ENCODE measurements around the gene TMEM170B. TPM values are rescaled to one million over a fixed set of nuclear protein-coding genes. Genes with fewer than 3 reads are reported as not detected.

TMEM170B gene
- total RNA-seq, 1 donor, result 4.0 TPM

DNA sequence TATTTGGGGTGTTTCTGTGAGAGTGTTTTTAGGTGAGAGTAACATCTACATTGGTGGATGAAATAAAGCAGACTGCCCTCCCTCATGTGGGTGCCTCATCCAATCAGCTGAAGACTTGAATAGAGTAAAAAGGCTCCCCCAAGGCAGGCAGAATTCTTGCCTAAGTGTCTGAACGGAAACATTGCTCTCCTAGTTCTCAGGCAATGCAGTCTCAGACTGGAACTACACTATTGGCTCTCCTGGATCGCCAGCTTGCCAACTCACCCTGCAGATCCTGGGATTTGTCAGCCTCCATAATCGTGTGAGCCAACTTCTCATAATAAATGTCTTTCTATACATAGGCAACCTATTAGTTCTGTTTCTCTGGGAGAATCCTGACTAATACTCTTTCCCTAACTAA is 5.5 kb upstream of the TMEM170B start:
- no peaks in the 10 kb centered on the region for H3K9me3 ChIP-seq (ENCODE audit: low read depth, low read length)
- TF ChIP-seq, protein P1, sequence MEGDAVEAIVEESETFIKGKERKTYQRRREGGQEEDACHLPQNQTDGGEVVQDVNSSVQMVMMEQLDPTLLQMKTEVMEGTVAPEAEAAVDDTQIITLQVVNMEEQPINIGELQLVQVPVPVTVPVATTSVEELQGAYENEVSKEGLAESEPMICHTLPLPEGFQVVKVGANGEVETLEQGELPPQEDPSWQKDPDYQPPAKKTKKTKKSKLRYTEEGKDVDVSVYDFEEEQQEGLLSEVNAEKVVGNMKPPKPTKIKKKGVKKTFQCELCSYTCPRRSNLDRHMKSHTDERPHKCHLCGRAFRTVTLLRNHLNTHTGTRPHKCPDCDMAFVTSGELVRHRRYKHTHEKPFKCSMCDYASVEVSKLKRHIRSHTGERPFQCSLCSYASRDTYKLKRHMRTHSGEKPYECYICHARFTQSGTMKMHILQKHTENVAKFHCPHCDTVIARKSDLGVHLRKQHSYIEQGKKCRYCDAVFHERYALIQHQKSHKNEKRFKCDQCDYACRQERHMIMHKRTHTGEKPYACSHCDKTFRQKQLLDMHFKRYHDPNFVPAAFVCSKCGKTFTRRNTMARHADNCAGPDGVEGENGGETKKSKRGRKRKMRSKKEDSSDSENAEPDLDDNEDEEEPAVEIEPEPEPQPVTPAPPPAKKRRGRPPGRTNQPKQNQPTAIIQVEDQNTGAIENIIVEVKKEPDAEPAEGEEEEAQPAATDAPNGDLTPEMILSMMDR (IDR thresholded peaks at IDR 0.05; ENCODE audit: extremely low read depth, low read depth, low read length), result no peak
- H2AFZ ChIP-seq (ENCODE audit: low read length), result no peak overlapping the region
- no peaks in the 10 kb centered on the region for H3K27me3 ChIP-seq (ENCODE audit: insufficient read depth, low read length)
- no peak overlapping the region for H3K4me2 ChIP-seq (ENCODE audit: insufficient read depth, low read length)
- no peak overlapping the region for H3K27ac ChIP-seq (ENCODE audit: low read depth, low read length)
- DNase-seq (ENCODE audit: insufficient read length, low spot score, missing footprints), result no peak
- H3K4me3 ChIP-seq (ENCODE audit: insufficient read depth, low read length), result no peak overlapping the region
- no peaks in the 10 kb centered on the region for H4K20me1 ChIP-seq (ENCODE audit: insufficient read depth, low read length)
- no peaks in the 10 kb centered on the region for H3K79me2 ChIP-seq (ENCODE audit: insufficient read depth, low read length)
- H3K4me1 ChIP-seq (ENCODE audit: insufficient read depth, low read length), result peaks cover 4% of the 10 kb centered on the region
- H3K36me3 ChIP-seq (ENCODE audit: insufficient read depth, low read length), result no peaks in the 10 kb centered on the region

DNA sequence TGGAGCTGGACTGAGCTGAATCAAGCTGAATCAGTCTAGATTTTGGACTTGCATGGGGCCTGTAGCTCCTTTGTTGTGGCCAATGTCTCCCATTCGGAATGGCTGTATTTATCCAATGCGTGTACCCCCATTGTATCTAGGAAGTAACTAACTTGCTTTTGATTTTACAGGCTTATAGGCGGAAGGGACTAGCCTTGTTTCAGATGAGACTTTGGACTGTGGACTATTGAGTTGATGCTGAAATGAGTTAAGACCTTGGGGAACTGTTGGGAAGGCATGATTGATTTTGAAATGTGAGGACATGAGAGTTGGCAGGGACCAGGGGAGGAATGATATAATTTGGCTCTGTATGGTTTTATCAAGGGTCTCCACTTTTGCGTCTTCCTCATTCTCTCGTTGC is 3.0 kb upstream of the TMEM170B start:
- H3K4me2 ChIP-seq (ENCODE audit: insufficient read depth, low read length), result no peak overlapping the region
- H3K9me3 ChIP-seq (ENCODE audit: low read depth, low read length), result no peaks in the 10 kb centered on the region
- H2AFZ ChIP-seq (ENCODE audit: low read length), result no peak overlapping the region
- no peaks in the 10 kb centered on the region for H3K79me2 ChIP-seq (ENCODE audit: insufficient read depth, low read length)
- H3K4me1 ChIP-seq (ENCODE audit: insufficient read depth, low read length), result peaks cover 4% of the 10 kb centered on the region
- H4K20me1 ChIP-seq (ENCODE audit: insufficient read depth, low read length), result no peaks in the 10 kb centered on the region
- no peak for DNase-seq (ENCODE audit: insufficient read length, low spot score, missing footprints)
- no peaks in the 10 kb centered on the region for H3K27me3 ChIP-seq (ENCODE audit: insufficient read depth, low read length)
- no peaks in the 10 kb centered on the region for H3K36me3 ChIP-seq (ENCODE audit: insufficient read depth, low read length)
- no peak overlapping the region for H3K27ac ChIP-seq (ENCODE audit: low read depth, low read length)
- no peak overlapping the region for H3K4me3 ChIP-seq (ENCODE audit: insufficient read depth, low read length)
- TF ChIP-seq, protein P1 (IDR thresholded peaks at IDR 0.05; ENCODE audit: extremely low read depth, low read depth, low read length), result no peak

DNA sequence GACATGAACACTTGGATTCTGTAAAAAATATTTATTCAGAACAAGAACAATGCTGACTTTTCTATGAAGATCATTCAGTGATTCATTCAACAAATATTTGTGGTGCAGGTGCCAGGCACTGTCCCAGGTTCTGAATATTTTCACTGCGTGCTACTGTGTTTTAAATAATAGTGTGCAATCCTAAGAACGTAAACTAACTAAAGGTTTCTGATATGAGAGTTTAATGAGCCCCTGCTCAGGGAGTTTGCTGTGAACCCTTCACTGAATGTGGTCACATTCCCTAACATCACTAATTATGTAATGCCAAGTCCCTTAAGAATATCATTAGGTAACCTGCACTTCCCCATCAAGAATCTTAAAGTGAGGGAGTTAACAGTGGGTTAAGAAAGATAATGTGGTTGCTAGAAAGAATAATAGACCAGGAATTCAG is 1.7 kb upstream of the TMEM170B start:
- no peak overlapping the region for H3K4me3 ChIP-seq (ENCODE audit: insufficient read depth, low read length)
- H3K4me2 ChIP-seq (ENCODE audit: insufficient read depth, low read length), result no peak overlapping the region
- H3K79me2 ChIP-seq (ENCODE audit: insufficient read depth, low read length), result no peaks in the 10 kb centered on the region
- no peaks in the 10 kb centered on the region for H3K36me3 ChIP-seq (ENCODE audit: insufficient read depth, low read length)
- no peaks in the 10 kb centered on the region for H4K20me1 ChIP-seq (ENCODE audit: insufficient read depth, low read length)
- no peaks in the 10 kb centered on the region for H3K27me3 ChIP-seq (ENCODE audit: insufficient read depth, low read length)
- H3K4me1 ChIP-seq (ENCODE audit: insufficient read depth, low read length), result peaks cover 4% of the 10 kb centered on the region
- DNase-seq (ENCODE audit: insufficient read length, low spot score, missing footprints), result peak; percentile 68
- H2AFZ ChIP-seq (ENCODE audit: low read length), result no peak overlapping the region
- no peak overlapping the region for H3K27ac ChIP-seq (ENCODE audit: low read depth, low read length)
- no peaks in the 10 kb centered on the region for H3K9me3 ChIP-seq (ENCODE audit: low read depth, low read length)
- TF ChIP-seq, protein P1 (IDR thresholded peaks at IDR 0.05; ENCODE audit: extremely low read depth, low read depth, low read length), result no peak

DNA sequence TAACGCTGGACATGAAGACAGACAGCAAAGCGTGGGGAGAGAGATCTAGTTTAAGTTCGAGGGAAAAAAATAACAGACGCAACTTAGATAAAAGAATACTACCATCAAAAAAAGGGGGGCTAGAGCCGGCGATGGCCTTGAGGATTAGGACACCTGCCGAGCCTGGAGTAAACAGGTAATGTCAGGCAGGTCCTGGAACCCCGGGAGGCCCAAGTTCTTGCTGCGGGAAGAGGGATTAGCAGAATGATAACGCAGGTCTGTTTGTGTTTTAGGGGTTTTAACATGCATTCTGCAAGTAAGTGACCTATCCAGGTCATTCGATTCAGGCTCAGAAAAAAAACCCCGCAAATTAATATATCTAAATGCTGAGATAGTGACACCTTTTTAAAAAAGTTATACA is 754 bp upstream of the TMEM170B start:
- Histone ChIP-seq H3K4me2 (ENCODE audit: insufficient read depth, low read length) (peak overlapping the region; percentile 83), H3K4me3 (ENCODE audit: insufficient read depth, low read length) (peak overlapping the region; percentile 76), H2AFZ (ENCODE audit: low read length) (peak overlapping the region; percentile 72), H3K27ac (ENCODE audit: low read depth, low read length) (no peak overlapping the region), H3K79me2 (ENCODE audit: insufficient read depth, low read length) (no peaks in the 10 kb centered on the region), H4K20me1 (ENCODE audit: insufficient read depth, low read length) (no peaks in the 10 kb centered on the region), H3K4me1 (ENCODE audit: insufficient read depth, low read length) (peaks cover 4% of the 10 kb centered on the region), H3K36me3 (ENCODE audit: insufficient read depth, low read length) (no peaks in the 10 kb centered on the region), H3K27me3 (ENCODE audit: insufficient read depth, low read length) (no peaks in the 10 kb centered on the region), H3K9me3 (ENCODE audit: low read depth, low read length) (no peaks in the 10 kb centered on the region)
- peak; percentile 63 for DNase-seq (ENCODE audit: insufficient read length, low spot score, missing footprints)
- TF ChIP-seq, protein P1 (IDR thresholded peaks at IDR 0.05; ENCODE audit: extremely low read depth, low read depth, low read length), result no peak

Measured in osteoblast (primary cell).